Activated effector memory CD4-positive, alpha-beta T cell treated with anti-CD3 and anti-CD28 coated beads, Interleukin-2, amount 50 U/mL, for 16 hours (primary cell): ENCODE results near the gene MRPL48.
"Not testable (repeated sequence)": the region's sequence is repeated elsewhere in the genome, so short reads cannot be mapped to it uniquely, and the experiment has no call there.

Source experiments
- DNase-seq: peaks from one replicate; pipeline ENCODE4 v3.0.0-alpha.2; 2020

MRPL48 gene

DNA sequence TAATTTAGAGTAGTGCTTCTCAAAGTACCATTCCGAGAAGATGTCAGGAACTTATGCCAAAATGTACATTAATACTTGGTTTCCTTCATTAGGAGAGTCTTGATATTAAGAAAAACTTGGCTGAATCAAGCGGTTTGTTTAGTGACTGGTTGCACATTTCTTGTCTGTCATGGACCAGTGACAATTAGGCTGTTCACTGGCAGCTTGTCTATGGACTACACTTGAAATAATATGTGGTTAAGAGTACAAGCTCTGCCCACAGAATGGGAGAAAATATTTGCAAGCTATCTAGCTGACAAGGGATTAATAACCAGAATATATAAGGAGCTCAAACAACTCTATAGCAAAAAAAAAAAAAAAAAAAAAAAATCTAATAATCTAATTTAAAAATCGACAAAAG lies 64.4 kb downstream of the MRPL48 start:
- no peak for DNase-seq

- DNase-seq: no peak
Measured at GRCh38 chr11:73854680-73855079, 67.0 kb downstream of the MRPL48 start.

- DNase-seq: no peak
Measured at GRCh38 chr11:73856031-73856567, 68.4 kb downstream of the MRPL48 start.

DNA sequence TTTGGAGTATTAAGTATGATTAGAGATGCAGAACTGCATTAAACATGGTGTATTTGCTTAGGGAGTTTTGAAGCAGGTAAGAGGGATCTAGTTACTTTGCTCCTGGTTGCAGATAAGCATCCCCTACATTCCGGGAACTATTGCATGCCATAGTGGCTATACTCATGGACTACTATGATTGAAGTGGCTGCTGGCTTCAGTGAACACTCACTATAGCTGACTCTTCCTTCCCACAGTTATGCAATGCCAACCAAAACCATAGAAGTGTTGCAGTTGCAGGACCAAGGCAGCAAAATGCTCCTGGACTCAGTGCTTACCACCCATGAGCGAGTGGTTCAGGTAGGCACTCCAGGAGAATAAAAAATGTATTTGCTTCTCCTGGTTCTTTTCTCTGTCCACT lies 72.0 kb downstream of the MRPL48 start:
- no peak for DNase-seq

GRCh38 chr11:73860202-73860601 lies 72.5 kb downstream of the MRPL48 start:
- no peak for DNase-seq

DNA sequence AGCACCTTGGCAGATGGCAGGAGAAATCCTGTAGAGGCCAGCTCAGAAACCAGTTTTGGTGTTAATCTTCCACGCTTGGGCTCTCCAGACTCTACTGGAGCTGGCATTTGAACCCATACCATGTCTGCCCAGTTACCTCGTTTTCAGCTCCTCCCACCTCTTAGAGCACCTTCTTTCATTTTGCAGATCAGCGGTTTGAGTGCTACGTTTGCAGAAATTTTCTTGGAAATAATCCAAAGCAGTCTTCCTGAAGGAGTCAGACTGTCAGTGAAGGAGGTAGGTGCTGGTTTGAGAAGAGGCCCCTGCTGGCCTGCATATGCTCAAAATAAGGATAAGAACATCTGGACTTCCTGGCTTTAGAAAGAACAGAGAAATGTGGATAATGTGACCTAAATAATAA lies 75.3 kb downstream of the MRPL48 start:
- DNase-seq: no peak

DNA sequence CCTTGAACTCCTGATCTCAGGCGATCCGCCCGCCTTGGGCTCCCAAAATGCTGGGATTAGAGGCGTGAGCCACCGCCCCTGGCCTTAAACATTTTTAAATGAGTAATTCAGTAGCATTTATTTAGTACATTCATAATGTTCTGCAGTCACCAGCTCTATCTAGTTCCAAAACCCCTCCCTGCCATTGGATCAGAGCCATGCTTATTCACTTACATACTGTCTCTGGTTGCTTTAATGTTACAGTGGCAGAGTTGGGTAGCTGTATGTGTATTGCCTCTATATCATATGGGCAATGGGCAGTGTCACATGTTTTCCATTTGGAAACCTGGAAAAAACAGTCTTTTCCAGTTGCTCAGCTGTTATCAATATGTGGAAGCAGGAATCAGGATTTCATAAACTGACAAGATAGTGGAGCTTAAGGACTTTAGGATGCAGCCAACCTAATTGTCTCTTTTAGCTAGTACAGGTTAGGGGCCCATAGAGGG lies 78.5 kb downstream of the MRPL48 start:
- DNase-seq: no peak

- no peak for DNase-seq
Measured at GRCh38 chr11:73866586-73866996, 78.9 kb downstream of the MRPL48 start.

DNA sequence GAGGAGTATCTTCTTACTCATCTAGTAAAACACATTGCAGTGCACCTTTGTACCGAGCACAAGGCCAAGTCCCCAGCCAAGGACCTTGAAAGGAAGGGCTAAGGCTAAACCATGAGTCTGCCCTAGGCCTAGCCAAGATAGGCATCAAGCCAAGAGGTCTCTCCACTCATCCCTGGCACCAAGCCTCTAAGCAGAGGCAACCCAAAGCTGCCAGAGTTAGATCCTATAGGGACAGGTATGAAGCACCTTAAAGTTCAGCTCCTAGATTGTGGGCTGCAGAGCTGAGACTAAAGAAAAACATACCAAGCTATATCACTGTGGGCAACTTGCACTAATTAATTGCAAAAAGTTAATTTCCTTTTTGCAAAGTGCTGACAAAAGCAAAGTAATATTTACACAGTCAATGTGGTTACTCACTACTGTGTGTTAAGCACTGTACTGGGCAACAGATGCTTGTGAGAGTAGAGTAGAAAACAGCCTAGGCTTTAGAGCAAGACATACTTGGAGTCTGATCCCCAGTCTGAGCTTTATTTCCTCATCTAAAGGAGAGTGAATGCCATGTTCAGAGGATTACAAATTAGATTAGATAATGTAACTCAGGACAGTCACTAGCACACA lies 81.8 kb downstream of the MRPL48 start:
- no peak for DNase-seq

- DNase-seq: no peak
Measured at GRCh38 chr11:73870261-73870660, 82.6 kb downstream of the MRPL48 start.

DNA sequence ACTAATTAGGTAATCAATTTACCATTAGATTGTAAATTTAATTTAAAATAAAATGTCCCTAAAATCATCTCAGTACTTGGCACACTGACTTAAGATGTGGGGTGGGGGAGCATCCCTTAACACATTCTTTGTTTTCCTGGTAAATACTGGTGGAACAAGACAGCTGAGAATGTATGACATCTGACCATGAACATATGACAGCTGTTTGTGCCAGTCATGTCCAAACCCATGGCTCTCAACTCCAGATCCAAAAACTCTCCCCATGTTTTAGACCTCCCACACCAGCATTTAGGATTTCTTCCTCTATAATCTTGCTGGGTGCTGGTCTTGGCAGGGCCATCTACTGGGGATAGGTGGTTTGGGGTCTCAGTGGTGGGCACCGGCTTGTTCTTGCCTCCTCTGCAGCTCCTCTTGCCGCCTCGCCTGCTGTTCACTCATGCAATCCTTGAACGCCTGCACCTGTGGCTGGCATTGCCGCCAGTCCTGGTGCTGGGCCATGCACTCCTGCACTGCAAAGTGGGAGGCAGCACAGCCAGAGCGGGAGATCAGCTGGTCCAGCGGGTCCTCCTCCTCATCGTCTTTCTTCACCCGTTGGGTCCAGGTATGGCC lies 85.2 kb downstream of the MRPL48 start:
- DNase-seq: no peak

GRCh38 chr11:73875380-73875779 lies 87.7 kb downstream of the MRPL48 start:
- no peak for DNase-seq

DNA sequence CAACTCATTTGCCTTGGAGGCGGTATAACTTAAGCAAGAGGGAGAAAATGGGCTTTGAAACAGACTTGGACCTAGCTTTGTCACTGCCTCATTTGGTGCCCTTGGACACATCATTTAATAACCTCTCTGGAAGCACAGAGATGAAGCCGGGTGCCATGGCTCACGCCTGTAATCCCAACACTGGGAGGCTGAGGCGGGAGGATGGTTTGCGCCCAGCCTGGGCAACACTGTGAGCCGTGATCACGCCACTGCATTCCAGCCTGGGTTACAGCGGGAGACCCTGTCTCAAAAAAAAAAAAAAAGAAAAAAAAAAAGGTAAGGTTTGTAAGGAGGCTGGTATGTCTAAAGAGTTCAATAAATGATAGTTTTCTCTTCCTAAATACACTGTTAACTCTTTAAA lies 88.2 kb downstream of the MRPL48 start:
- no peak for DNase-seq

DNA sequence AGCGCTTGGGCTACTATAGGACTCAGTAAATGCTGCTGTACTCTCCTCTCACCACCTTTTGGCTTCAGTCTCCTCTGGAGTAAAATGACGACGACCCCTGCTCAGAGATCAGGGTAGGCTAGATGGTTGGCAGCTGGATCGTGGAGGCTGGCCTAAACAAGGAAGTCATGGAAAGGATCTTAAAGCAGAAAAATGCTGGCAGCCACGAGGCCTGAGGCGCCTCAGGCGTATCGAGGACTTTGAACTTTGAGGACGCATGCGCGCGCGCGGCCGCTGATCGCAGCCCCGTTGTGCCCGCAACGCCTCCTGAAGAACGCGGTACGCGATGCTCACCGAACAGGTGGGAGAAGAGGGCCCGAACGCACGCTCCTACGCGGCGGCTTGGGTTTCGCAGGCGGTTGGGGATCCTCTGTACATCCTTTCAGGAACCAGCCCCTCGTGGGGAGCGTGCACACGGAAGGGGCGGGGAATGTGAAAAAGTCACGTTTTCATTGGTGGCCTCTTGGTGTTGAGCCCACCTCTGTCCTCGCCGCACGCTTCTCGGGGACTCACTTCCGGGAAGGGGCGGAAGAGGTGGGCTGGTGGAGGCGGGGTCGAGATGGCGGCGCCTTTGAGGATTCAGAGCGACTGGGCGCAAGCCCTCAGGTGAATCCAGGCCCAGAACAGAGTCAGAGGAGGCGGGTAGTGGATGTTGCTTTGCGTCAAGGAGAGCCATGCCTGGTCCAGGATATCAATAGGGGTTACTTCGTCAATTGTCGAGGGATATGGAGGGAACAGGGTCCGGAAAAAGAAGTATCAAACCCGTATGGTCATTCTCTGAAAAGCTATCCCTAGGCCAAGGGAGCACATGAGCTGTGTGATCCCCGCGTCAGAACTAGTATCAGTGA lies 89.0 kb downstream of the MRPL48 start, which contains the start of the genes COA4 and PAAF1:
TSS of gene COA4 (minus strand) at position 423 of the 887 bp plus-strand sequence. CDS start 3,468 bp downstream, outside the sequence.
TSS of gene PAAF1 (plus strand) at position 576 of the 887 bp plus-strand sequence. CDS start at position 599, 23 bp downstream.
- DNase-seq: peak; percentile 98

GRCh38 chr11:73878771-73879170 lies 91.1 kb downstream of the MRPL48 start:
- DNase-seq: no peak

GRCh38 chr11:73880449-73880848 lies 92.8 kb downstream of the MRPL48 start:
- not testable (repeated sequence) for DNase-seq

DNA sequence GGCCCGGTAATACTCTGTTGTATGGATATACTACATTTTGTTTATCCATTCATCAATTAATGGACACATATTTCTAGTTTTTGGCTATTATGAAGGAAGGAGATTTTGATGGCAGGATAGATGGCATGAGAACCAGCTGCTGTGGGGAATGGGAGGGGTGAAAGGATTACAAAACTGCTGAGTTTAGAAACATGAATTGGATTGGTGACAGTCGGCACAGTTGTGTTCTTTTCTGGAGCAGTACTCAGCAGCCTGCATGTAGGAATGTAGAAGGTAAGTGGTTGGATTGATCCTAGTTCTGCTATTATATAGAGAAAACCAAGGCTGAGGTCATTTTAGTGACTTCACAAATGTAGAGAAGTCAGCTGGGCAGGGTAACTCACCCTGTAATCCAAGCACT lies 96.2 kb downstream of the MRPL48 start:
- no peak for DNase-seq

DNA sequence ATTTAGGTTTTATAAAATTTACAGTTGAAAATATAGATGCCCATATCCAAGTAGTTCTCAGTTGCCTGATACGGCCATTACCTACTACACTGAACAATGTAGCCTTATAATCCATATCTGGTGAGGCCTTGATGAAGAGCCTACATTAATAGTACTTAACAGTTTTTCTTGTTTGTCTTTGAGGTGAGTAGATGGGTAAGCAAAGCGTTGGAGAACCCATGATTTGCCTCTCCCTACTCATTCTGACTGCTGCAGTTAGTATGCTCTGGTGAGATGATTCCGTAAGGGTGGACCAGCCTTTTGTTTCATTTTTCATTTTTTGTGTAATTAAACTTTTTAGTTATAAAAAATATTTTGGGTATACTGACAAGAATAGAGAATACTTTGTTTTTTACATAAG lies 100.6 kb downstream of the MRPL48 start:
- DNase-seq: no peak

DNA sequence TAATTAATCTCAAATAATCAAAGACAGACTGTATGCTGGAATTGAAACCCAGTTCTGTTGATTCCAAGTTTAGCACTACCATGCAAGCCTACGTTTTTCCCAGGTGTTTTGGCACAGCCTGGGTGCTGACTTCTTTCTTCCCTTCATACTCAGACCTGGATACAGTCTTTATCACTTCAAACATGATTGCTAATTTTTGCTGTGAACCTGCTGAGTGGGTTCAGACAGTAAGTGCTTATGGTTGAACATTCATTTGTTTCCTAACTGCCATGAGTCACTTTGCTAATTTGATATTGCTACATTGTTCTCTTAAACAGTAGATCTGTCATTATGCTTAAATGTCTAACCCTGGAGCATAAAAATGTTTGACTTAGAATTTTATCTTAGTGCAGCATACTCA lies 101.3 kb downstream of the MRPL48 start:
- DNase-seq: no peak

- DNase-seq: no peak
Measured at GRCh38 chr11:73889536-73889935, 101.9 kb downstream of the MRPL48 start.

GRCh38 chr11:73893041-73893440 lies 105.4 kb downstream of the MRPL48 start:
- no peak for DNase-seq

DNA sequence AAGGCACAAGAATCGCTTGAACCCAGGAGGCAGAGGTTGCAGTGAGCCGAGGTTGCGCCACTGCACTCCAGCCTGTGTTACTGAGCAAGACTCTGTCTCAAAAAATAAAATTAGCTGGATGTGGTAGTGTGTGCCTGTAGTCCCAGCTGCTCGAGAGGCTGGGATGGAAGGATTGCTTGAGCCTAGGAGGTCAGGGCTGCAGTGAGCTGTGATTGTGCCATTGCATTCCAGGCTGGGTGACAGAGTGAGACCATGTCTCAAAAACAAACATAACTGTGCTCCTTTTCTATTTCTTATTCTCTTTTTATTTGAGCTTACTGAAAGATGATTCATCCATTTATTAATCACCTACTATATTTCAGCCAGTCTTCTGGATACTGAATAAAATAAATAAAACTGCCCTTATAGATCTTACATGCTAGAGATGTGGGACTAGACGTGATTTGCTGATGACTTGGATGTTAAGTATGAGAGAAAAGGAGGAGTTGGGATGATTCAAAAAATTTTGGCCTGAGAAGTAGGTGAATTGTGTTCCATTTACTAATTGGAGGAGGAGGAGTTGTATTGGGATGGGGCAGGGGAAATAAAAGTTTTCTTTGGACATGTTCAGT lies 107.2 kb downstream of the MRPL48 start:
- no peak for DNase-seq

GRCh38 chr11:73902303-73902702 lies 114.6 kb downstream of the MRPL48 start:
- no peak for DNase-seq
